IPS-11a (cell line): ENCODE results near the gene RETREG1.
"Not testable (repeated sequence)": the region's sequence is repeated elsewhere in the genome, so short reads cannot be mapped to it uniquely, and the experiment has no call there.

Experiments used
- H3K4me3 ChIP-seq: one replicate; pipeline ENCODE4 v1.5.1; 2013; ENCODE audit warnings: low read depth, low read length, control low read depth

RETREG1 gene

DNA sequence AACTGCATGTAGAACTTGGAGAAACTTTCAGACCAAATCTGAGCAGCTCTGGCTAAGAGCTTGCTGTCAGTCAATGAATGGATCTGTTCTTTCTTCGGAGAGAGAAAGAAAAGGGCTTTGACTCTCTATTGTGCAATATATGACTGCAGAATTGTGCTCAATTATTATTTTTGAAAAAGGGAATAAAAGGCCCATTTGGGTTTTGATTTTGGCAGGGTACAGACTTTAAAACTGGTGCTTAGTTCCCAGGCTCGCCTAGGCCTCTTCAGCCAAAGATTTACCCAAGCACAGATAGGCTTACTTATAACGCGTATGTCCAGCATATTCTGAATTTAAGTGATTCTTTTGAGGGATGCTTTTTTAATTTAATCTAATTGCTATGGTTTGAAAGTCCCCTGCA is 59.3 kb downstream of the RETREG1 start:
- no peak overlapping the region for H3K4me3 ChIP-seq

DNA sequence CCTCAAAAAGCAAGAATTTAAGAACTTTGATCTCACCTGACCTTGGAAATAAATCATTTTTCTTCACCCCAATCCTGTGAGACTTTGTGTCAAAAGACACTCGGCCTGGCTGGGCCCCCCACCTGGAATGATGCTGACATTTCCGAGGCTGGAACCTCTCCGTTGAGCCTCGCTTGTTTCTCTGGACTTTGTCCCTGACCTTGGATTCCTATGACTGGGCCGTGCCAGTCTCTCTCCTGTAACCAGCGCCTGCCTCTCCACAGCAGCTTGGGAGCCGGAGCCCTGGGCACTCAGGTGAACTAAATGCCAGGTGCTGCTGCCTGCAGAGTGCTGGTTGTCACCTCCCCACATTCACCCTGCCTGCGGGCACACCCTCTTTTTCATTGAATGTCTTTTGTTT is 62.7 kb downstream of the RETREG1 start:
- H3K4me3 ChIP-seq: no peak overlapping the region

DNA sequence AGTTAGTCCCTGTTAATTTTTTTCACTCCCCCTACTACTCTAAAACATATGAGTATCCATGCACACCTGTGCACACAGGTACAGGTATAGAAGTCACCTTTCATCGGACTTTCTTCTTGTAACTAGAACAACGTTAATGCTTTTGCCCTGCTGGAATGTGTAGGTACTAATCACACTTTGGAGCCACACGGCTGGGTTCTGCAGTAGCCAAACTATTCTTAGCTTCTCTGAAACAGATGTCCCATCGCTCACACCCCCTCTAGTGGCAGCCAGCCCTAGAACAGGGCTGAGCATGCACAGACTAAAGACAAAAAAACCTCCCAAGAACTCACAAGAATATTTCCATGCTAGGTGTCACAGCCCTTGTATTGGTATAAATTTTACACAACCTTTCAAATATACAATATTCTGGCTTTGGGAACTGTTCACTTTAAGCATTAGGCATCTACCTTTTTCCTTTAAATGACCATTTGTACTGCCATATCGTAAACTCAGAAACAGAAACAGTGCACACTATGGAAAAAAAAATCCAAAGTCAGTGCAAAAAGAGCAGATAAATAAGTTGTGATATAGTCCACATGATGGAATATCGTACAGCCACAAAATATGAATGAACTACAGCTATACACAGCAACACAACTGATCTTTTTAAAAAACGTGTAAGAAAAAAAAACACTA is 64.0 kb downstream of the RETREG1 start:
- no peak overlapping the region for H3K4me3 ChIP-seq

DNA sequence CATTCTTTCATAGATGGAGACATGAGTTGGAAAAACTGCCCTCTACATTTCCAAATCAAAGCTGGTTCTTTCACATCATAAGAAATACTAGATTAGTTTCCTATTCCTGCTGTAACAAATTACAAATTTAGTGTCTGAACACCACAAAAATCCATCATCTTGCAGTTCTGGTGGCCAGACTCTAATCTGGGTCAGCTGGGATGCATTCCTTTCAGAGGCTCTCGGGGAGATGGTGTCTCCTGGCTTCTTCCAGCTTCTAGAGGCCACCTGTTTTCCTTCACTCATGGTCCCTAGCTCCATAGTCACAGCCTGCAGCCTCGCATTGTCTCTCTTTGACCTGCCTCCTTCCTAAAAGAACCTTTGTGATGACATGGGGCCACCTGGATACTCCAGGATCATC is 65.2 kb downstream of the RETREG1 start:
- H3K4me3 ChIP-seq: no peak overlapping the region

DNA sequence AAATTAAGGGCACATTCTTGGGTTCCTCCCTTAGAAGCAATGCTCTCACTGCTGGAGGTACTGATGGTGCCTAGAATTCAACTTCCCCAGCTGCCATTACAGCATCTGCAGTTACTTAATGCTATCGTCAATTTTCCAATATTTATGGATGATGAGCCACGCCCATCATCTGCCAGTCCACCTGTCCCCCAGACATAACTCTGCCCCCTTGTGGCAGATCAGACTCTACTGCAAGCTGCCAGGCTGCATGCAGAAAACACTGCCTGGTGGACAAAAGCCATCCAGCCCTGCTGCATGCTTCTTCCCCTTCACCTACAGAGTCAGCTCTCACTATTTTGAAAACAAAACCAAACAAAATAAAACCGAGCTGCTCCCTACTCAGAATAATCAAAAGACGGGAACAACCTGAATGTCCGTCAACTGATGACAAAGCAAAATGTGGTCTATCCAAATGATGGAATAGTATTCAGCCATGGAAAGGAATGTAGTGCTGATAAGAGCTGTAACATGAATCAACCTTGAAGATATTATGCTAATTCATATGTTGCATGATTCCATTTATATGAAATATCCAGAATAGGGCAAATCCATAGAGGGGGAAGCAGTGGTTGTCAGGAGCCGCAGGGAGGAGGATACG is 66.4 kb downstream of the RETREG1 start:
- no peak overlapping the region for H3K4me3 ChIP-seq

DNA sequence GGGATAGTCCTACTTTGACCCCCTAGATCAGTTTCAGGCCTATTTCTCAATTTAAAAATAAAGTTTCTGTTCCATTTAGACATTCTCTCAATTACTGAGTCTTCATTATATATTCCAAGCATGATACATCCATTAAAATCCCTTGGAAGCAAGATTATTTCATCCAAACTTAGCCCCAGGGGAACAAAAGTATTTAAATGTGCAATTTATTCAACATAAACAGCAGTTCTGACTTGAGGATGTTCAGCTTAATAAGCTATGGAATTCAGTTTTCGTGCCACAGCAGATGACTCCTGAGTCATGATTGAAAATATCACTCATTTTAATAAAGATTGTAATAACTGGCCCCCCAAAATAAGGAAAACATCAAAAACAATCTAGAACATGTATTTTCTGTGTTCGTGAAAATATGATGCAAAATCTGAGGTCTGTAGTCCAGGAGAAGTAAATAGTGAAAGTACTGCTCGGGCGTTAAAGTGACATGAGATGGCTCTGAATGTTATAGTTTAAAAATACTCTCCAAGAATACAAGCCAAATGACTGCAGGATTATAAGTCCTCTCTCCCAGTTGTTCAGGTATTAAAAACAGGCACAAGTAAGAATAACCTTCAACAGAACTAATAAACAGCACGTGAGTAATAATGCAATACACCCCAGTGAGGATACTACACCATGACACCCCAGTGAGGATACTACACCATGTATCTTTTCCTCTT is 67.1 kb downstream of the RETREG1 start:
- H3K4me3 ChIP-seq: no peak overlapping the region

DNA sequence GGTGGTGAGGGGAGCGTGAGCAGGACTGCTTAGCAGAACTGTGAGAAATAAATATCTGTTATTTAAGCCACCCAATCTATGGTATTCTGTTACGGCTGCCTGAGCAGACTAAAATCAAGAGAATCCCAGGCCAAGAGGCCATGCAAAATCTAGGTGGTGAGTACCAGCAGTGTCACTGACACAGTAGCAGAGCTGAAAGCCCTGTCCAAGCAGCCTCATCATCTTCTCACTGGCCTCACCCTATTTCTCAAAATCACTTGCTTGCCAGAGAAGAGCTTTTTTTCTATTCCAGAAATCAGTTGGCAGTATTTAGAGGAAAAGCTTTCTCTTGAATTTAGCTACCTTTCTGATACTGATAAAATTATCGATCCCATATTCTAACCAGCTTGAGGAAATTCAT is 68.0 kb downstream of the RETREG1 start:
- H3K4me3 ChIP-seq: no peak overlapping the region

DNA sequence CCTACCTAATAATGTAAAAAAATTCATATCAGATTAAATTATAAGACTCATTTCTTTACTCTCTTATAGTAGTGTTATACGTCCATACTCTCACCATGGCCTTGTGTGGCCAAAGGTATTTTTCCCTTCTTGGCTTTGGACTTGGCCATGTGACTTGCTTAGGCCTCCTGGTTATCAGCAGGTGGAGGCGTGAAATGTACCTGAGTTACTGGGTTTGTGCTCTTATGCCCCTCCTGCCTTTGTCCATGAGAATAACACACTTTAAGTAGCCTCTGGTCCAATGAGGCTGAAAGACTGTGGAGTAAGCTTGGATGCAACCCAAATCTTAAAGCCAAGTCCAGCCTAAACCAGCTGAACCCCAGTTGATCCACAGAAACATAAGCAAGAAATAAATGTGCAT is 68.7 kb downstream of the RETREG1 start:
- no peak overlapping the region for H3K4me3 ChIP-seq

DNA sequence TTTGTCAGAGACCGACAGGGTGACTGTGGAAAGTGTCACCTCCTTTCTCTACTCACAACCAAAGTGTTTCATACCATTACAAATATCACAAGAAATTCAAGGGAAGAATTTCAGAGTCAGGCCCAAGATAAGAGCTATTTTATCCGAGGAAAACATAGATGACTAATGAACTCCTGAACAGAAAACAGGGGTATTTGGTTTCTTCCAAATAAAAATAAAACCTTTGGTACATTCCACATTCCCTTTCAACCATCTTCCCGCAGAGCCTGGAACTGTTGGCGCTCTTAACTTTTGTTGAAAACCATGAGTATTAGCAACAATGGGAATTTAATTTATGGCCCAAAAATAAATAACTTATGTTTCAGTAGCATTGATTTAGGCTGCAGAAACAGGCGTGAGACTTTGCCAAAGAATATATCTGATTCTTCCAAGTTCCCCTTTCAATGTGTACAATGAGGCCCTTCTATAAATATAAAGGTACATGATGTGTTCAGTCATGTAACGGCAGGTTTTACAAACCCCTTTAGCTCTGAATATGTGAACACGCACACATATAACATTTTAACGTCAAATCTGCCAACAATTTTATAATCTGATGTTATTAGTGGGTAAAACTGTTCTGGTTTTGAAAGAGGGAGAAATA is 69.5 kb downstream of the RETREG1 start:
- no peak overlapping the region for H3K4me3 ChIP-seq

DNA sequence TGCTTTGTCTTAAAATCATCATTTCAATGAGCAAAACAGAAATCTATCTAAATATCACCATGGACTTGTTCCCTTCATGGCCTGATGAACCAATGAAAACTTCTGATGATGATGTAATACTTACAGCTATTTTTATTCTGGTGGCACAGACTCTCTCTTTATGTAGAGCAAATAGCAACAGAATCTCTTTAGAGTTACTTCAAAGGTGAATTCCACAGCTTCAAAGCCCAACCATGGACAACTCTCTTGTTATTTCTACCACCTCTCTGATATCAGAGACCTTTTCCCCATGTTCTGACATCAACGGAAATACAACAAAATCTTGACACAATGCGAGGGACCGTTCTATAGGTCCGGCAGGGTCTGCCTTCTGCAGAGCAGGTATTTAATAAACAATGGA is 70.1 kb downstream of the RETREG1 start:
- H3K4me3 ChIP-seq: no peak overlapping the region

DNA sequence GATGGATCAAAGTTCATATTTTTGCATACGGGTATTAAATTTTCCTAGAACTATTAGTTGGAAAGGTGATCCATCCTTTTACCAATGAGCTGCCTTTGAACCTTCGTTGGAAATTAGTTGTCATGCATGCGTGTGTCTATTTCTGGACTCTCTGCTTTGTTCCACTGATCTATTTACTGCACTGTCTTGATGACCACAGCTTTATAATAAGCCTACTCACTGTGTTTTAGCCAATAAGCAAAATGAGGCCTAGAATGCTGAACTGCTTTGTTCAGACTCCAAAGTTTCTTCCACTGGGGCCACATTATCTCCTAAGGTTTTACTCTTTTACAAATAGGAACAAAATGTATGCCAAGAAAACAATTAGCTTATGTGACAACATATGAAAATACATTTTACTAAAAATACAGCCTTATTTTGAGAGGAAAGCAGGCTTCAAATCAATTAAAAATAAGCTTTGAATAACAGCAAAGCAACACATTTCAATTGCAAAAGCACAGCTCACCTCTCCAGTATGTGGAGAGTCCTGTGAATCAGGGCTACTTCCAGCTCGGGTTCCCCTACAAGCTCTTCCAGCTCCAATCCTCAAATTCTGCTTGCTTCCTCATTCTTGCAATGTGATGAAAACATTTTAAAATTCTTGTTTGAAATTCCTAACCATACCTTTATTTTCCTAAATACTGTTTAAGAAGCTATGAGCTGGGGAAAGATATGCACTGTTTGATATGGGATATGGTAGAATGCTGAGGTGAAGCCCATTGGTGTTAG is 72.0 kb downstream of the RETREG1 start:
- H3K4me3 ChIP-seq: no peak overlapping the region

DNA sequence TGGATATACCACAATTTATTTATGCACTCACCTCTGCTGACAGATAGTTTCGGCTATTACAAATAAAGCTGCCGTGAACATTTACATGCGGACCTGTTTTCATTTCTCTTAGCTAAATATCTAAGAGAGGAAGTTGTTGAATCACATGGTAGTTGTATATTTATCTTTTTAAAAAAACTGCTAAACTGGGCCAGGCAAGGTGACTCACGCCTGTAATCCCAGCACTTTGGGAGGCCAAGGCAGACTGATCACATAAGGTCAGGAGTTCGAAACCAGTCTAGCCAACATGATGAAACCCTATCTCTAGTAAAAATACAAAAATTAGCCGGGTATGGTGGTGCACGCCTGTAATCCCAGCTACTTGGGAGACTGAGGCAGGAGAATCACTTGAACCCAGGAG is 73.6 kb downstream of the RETREG1 start:
- not testable (repeated sequence) for H3K4me3 ChIP-seq

DNA sequence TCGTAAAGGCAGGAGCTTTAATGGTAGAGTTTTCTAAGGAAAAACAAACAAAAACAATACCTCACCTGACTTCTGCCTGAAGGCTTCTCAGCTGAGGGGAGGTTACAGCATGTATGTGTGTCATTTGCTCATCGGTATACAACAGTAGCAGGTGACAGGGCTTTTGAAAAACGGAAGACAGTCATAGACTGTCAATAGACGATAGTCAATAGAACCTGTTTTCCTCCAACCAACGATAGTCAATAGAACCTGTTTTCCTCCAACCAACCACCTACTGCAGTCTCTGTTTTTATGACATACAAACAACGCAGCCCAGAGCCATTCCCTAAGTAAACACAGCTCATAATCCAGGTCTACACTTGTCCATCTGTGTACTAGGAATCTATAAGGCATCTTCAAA is 74.6 kb downstream of the RETREG1 start:
- no peak overlapping the region for H3K4me3 ChIP-seq

DNA sequence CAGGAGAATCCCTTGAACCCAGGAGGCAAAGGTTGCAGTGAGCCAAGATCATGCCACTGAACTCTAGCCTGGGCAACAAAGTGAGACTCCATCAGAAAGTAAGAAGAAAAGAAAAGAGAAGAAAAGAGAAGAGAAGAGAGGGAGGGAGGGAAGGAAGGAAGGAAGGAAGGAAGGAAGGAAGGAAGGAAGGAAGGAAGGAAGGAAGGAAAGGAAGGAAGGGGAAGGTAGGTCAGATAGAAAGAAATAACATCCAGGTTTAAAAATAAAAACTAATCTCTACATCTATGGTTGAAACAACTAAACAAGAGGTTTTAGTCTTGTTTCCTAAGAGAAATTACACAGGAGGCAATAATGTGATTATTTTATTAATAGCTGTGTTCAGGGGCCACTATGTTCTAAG is 75.2 kb downstream of the RETREG1 start:
- H3K4me3 ChIP-seq: not testable (repeated sequence)

DNA sequence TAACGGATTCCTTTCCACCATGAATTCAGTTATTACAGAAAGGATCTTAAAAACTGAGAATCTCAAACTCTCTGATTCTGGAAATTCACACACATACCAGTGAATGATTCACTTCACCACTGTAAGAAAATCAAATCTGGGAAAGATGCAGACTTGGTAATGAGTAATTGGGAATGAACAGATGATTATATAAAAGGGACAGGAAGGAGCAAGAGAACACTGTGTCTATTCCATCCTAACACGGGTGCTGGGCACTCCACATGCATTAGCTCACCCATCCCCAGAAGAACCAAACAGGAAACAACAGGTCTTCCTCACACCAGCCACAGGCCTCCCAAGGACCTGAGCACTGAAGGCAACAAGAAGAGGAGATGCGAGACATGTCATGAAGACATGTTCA is 76.4 kb downstream of the RETREG1 start:
- H3K4me3 ChIP-seq: no peak overlapping the region

DNA sequence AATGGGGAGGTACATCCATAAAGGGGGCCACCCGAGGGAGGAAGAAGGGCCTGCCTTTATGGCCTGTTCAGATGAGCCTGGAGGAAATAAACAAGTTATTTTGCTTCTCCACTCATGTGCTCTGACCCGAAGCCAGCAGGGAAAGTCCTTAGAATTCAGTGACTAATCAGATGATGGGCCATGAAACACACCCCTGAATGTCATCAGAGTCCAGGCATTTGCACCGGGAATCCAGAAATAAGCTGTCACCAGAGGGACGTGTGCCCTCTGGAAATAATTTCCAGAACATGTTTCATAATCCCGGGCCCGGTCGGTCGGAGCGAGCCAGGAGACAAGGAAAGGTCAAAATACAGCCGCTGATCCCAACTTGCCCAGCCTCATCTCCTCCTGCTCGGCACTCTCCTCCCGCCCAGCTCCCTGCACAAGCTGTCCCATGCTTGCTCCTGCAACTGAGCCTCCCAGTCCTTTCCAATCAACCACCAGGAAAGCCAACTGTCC is 77.6 kb downstream of the RETREG1 start:
- no peak overlapping the region for H3K4me3 ChIP-seq

DNA sequence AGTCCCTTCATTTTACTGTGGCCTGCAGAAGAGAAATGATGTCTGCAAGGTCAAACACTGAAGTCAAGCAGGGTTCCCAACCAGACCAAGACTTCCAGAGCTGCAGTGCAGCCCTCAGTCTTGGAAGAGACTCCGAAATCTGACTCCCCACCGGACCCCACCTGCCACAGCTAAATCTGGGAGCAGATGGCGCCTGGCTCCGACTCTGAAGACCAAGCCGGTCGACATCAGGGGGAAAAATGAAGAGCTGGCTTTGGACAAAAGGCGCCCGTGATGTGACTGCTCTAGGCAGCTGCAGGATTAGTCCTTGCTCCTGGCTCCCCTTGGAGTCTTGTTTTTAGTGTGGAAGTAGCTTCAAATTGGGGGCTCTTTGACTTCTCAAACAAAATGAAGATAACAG is 78.8 kb downstream of the RETREG1 start:
- no peak overlapping the region for H3K4me3 ChIP-seq

DNA sequence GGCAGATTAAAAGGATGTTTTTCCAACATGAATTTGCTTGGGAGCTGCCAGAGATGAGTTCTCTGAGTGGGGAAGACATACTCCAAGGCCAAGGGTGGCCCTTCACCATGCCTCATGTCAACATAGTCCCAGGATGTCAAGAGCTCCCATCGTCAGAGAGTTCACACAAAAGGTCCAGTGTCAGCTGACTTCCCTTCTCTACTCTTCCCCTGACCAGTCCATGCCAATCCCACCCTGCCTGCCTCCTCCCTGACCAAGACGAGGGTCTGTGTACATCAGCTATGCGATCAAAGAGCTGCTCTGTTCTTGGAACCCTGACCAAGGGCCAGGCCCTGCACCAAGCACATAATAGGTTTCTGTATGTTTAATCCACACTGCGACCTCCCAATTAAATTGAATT is 80.0 kb downstream of the RETREG1 start:
- H3K4me3 ChIP-seq: no peak overlapping the region

DNA sequence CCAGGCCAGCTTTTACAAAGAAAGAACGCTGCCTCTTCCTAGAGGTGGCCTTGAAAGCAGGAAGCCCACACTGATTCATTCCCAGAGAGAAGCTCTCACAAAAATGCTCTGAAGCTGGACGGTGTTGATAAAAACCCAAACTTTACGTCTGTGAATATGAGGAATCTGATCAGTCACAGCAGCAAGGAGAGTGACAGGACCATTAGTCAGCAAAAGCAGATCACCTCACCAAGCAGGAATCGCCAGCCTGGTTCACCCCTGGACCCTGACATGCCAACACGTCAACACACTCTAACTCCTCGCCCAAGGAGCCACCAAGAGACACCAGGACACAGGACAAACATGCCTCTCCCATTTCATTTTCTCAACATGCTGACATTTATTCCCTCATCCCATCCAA is 80.6 kb downstream of the RETREG1 start:
- H3K4me3 ChIP-seq: no peak overlapping the region

DNA sequence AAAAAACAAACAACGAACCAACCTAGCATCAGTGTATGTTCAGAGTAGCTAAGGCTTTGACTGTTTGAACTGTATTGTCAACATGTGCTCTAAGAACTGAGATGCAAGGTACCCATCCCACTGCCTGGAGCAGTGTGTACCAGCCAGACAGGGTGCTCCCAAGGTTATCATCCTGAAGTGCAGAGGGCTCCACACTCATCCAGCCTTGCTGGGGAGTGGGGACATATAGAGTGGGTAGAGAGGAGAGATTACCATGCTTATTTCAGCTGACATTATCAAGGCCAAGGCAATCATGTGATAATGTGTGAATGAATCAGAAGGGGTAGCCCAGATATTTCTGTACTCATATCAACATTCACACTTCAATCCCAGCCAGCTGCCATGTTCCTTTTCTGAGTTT is 82.5 kb downstream of the RETREG1 start:
- no peak overlapping the region for H3K4me3 ChIP-seq

DNA sequence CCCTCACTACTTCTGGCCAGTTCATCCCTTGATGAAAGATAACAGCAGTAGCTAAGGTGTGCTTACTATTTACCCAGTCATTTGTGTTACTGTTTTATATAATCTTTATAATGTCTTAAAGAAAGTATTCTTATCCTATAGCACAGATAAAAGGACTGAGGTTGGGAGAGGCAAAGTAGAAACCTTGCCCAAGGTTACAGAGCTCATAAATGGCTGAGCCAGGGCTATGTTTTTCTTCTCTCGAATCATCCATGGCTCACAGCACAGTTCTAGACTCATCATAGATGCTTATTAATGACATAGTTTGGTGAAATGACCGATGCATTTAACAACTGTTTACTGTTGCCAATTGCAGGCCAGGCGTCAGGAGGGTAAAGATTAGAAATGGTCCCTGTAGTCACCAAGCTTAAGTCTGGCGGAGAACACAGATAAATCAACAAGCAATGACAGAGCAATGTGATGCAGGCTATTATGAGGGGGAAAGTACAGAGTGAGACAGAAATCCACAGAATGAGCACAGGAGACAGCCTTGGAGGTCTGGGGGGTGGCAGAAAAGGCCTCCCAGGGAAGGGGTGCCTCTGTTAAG is 85.6 kb downstream of the RETREG1 start:
- H3K4me3 ChIP-seq: no peak overlapping the region
